Heart left ventricle (tissue), 13 donors: ENCODE results near the gene HTRA3.

Experiments used
- CTCF ChIP-seq, 12 donors: fragments of 200-600 bp; sonication (generic) in 4 of 12; IDR thresholded peaks; one replicate each; pipeline versions ENCODE4 v1.5.0 to v1.8.0; 2018 to 2022; ENCODE audit warnings: antibody characterized with exemption in 12 of 12, mild to moderate bottlenecking in 5 of 12
- POLR2A ChIP-seq, 2 donors: fragments of 450-650 bp; IDR thresholded peaks; one replicate each; pipeline ENCODE4 v1.6.1; 2017; ENCODE audit warnings: antibody characterized with exemption in 2 of 2, mild to moderate bottlenecking in 2 of 2, moderate library complexity in 2 of 2
- donor health status: ischemic (EF 13 %, LVEDD 7.1; RV severe dilation, severe dysfunction).
- donor health status: DM: no; HTN: yes; CAD: no.
- donor health status: DM: no; HTN: no; CAD: no.
- donor health status: ischemic (EF 25% LVEDD 6.9; RV normal size, moderate dysfunction).
- donor health status: ischemic (EF 25% LVEDD 5.7; RV mildly dilated, moderate dysfunction).
- donor health status: ischemic (EF 35%, LVEDD 5.7; RV mildly dilated, moderate dysfunction).
- donor health status: nonischemic (EF 11% LVEDD 7.7; RV severe dilation, severe dysfunction).
- donor health status: DM: yes; HTN: yes; CAD: no.
- donor health status: PGD.
- donor health status: ischemic (EF 29% LVEDD 5.4; RV normal size, mild dysfunction).
- donor health status: nonischemic (EF 23%, LVEDD 6.1; RV moderate dilation, normal function).

DNA sequence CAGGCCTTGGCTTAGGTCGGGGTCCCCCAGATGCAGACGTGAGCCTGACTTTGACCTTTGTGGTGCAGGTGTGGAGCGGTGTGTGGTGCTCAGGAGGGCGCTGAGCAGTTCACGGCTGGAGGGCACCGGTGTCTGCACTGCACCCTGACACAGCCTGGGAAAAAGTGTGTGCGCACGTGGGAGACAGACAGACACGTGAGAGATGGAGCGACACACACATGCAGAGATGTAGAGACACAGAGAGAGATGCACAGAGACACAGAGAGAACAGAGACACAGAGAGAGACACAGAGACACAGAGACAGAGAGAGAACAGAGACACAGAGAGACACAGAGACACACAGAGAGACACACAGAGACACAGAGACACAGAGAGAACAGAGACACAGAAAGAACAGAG, 6.2 kb upstream of the HTRA3 start:
- TF ChIP-seq CTCF (IDR thresholded peaks at IDR 0.05) (no peak), POLR2A (IDR thresholded peaks at IDR 0.05) (no peak)
